Gastroesophageal sphincter (tissue), 3 donors: ENCODE data around the gene MAL.

ENCODE experiments used
- EP300 ChIP-seq: sonication (generic); formaldehyde crosslinking; IDR thresholded peaks from one replicate; pipeline ENCODE4 v1.6.1; 2017; ENCODE audit warnings: antibody characterized with exemption, mild to moderate bottlenecking
- POLR2A ChIP-seq, 2 donors: fragments of 450-650 bp; IDR thresholded peaks; one replicate each; pipeline ENCODE4 v1.6.1; 2017; ENCODE audit warnings: antibody characterized with exemption in 2 of 2, mild to moderate bottlenecking in 2 of 2, moderate library complexity in 1 of 2
- POLR2AphosphoS5 ChIP-seq: sonication (generic); formaldehyde crosslinking; IDR thresholded peaks from one replicate; pipeline ENCODE4 v1.6.1; 2017; ENCODE audit warnings: antibody characterized with exemption
- TF ChIP-seq, protein P1 (sequence below), 4 experiments: fragments of 200-600 bp in 2 of 4; fragments of 450-650 bp in 2 of 4; sonication (generic) in 1 of 4; IDR thresholded peaks; one replicate each; pipeline ENCODE4 v1.5.1; 2017 to 2019; ENCODE audit warnings: antibody characterized with exemption in 4 of 4, mild to moderate bottlenecking in 2 of 4, moderate library complexity in 2 of 4

DNA sequence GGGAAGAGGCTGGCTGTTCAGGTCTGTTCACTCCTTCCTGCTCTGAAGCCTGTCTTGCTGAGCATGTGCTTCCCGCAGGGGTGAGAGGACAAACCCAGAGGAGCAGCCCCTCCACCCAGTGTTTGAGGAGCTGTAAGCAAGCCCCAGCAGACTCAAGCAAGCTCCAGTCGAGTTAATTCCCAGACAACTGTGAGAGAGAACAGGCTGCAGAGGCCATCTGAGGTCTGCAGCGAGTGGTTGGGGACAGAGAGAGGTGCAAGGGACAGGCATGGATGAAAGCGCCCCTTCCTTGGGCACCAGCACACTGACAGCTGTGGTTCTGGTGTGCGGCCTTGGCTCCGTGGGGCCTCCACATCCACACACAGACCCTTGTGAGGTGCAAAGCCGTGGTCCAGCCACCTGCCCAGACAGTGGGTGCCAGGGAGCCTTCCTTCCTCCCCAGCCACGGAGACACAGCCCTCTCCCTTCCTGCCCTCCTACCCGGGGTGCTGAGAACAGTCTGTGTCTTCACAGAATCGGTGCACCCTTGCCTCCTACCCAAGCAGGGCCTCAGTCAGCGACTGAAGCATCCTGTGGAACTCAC is 36.2 kb downstream of the MAL start:
- TF ChIP-seq POLR2A (IDR thresholded peaks at IDR 0.05) (no peak), POLR2AphosphoS5 (no peak), EP300 (no peak)
- TF ChIP-seq, protein P1, sequence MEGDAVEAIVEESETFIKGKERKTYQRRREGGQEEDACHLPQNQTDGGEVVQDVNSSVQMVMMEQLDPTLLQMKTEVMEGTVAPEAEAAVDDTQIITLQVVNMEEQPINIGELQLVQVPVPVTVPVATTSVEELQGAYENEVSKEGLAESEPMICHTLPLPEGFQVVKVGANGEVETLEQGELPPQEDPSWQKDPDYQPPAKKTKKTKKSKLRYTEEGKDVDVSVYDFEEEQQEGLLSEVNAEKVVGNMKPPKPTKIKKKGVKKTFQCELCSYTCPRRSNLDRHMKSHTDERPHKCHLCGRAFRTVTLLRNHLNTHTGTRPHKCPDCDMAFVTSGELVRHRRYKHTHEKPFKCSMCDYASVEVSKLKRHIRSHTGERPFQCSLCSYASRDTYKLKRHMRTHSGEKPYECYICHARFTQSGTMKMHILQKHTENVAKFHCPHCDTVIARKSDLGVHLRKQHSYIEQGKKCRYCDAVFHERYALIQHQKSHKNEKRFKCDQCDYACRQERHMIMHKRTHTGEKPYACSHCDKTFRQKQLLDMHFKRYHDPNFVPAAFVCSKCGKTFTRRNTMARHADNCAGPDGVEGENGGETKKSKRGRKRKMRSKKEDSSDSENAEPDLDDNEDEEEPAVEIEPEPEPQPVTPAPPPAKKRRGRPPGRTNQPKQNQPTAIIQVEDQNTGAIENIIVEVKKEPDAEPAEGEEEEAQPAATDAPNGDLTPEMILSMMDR (IDR thresholded peaks at IDR 0.05): no peak
